Endothelial cell of umbilical vein (primary cell): ENCODE results near the gene LTF. TPM values are rescaled to one million over a fixed set of nuclear protein-coding genes. Genes with fewer than 3 reads are reported as not detected.

Experiments used
- BruUV-seq: library from RNA; stranded (reverse); fragments of 400-500 nt; replicated peaks from 2 replicates; lab custom pipeline; 2021; lab: Mats Ljungman, UMichigan
- CTCF ChIA-PET: fragments of 300-600, 350-600 bp; sonication (Branson Sonifier 250); formaldehyde crosslinking; loops from one replicate; lab custom pipeline; 2021; ENCODE audit warnings: antibody characterized with exemption, inconsistent platforms; lab: Charles Lee
- POLR2A ChIA-PET: fragments of 300-600, 350-600 bp; sonication (Branson Sonifier 250); formaldehyde crosslinking; loops from one replicate; lab custom pipeline; 2021; ENCODE audit warnings: antibody characterized with exemption, inconsistent platforms; lab: Charles Lee
- DNase-seq: peaks from one replicate; pipeline ENCODE4 v3.0.0-alpha.2; 2011; ENCODE audit warnings: low read depth, low spot score
- FAIRE-seq: peaks from 2 replicates; lab custom pipeline; 2011; peaks lifted over from hg19 to GRCh38; lab: Jason Lieb, UNC
- H2AFZ ChIP-seq: 2 replicates; pipeline ENCODE4 v1.6.0; 2012; ENCODE audit warnings: low read depth, low read length, control low read depth, inconsistent platforms
- H3K27ac ChIP-seq: 2 replicates; pipeline ENCODE4 v1.5.1; 2011; ENCODE audit warnings: low read depth, mild to moderate bottlenecking, control low read depth, low read length, moderate library complexity; ENCODE audit not compliant: insufficient read depth
- H3K27me3 ChIP-seq, 2 experiments: 2 replicates each; pipeline versions ENCODE4 v1.6.0 to v1.6.1; 2011; ENCODE audit warnings: low read length in 2 of 2, mixed read lengths in 1 of 2; ENCODE audit not compliant: control insufficient read depth in 2 of 2, insufficient read depth in 2 of 2
- H3K36me3 ChIP-seq, 2 experiments: 2 replicates in 1 of 2; 3 replicates in 1 of 2; pipeline ENCODE4 v1.5.1; 2011; ENCODE audit warnings: low read length in 2 of 2, mild to moderate bottlenecking in 1 of 2, moderate library complexity in 1 of 2; ENCODE audit not compliant: control insufficient read depth in 2 of 2, insufficient read depth in 2 of 2; ENCODE audit errors: extremely low read depth in 1 of 2
- H3K4me1 ChIP-seq: 3 replicates; pipeline ENCODE4 v1.5.1; 2011; ENCODE audit warnings: mild to moderate bottlenecking, low read length; ENCODE audit not compliant: control insufficient read depth, insufficient read depth; ENCODE audit errors: extremely low read depth
- H3K4me2 ChIP-seq: 2 replicates; pipeline ENCODE4 v1.6.1; 2011; ENCODE audit warnings: low read length, control low read depth, mixed read lengths; ENCODE audit not compliant: insufficient read depth
- H3K4me3 ChIP-seq, 3 experiments: fragments of 200-600 bp in 1 of 3; sonication (generic), shearing (Covaris generic) in 1 of 3; replicated peaks in 1 of 3; 2 replicates each; pipeline ENCODE4 v1.5.1; 2011 to 2016; ENCODE audit warnings: control low read depth in 3 of 3, low read length in 3 of 3, mild to moderate bottlenecking in 2 of 3, inconsistent platforms in 1 of 3, low read depth in 1 of 3, moderate library complexity in 1 of 3; ENCODE audit not compliant: insufficient read depth in 1 of 3
- H3K79me2 ChIP-seq: 2 replicates; pipeline ENCODE4 v1.6.0; 2012; ENCODE audit warnings: low read length, inconsistent platforms; ENCODE audit not compliant: control insufficient read depth, insufficient read depth
- H3K9ac ChIP-seq: replicated peaks from 2 replicates; pipeline ENCODE3; 2011; ENCODE audit warnings: low read length, control low read depth; ENCODE audit not compliant: insufficient read depth; ENCODE audit errors: extremely low read depth
- H3K9me1 ChIP-seq: replicated peaks from 3 replicates; pipeline ENCODE4 v1.6.0; 2011; ENCODE audit warnings: mild to moderate bottlenecking, low read length; ENCODE audit not compliant: control insufficient read depth, insufficient read depth; ENCODE audit errors: extremely low read depth
- H3K9me3 ChIP-seq: replicated peaks from 2 replicates; pipeline ENCODE4 v1.5.1; 2012; ENCODE audit warnings: low read length, inconsistent platforms; ENCODE audit not compliant: control insufficient read depth, insufficient read depth
- H4K20me1 ChIP-seq: replicated peaks from 2 replicates; pipeline ENCODE3; 2011; ENCODE audit warnings: mild to moderate bottlenecking, low read length; ENCODE audit not compliant: control insufficient read depth, insufficient read depth; ENCODE audit errors: extremely low read depth
- CTCF ChIP-seq, 2 donors: IDR thresholded peaks; 1 replicate in 1 of 2; 2 replicates in 1 of 2; pipeline ENCODE4 v1.5.1; 2011; ENCODE audit warnings: low read length in 2 of 2, mild to moderate bottlenecking in 2 of 2, moderate library complexity in 2 of 2, control low read depth in 1 of 2, inconsistent platforms in 1 of 2, low read depth in 1 of 2; ENCODE audit not compliant: insufficient read depth in 1 of 2; ENCODE audit errors: extremely low read depth in 1 of 2
- EZH2 ChIP-seq: IDR thresholded peaks from 2 replicates; pipeline ENCODE4 v1.6.1; 2012; ENCODE audit warnings: borderline replicate concordance, low read depth, mild to moderate bottlenecking, moderate library complexity, low read length, inconsistent platforms; ENCODE audit not compliant: severe bottlenecking
- FOS ChIP-seq: IDR thresholded peaks from 2 replicates; pipeline ENCODE4 v1.6.1; 2011; ENCODE audit warnings: mild to moderate bottlenecking, low read length, moderate library complexity, borderline replicate concordance; ENCODE audit not compliant: insufficient read depth
- MYC ChIP-seq: IDR thresholded peaks from one replicate; pipeline ENCODE4 v1.6.1; 2011; ENCODE audit warnings: mild to moderate bottlenecking, low read depth, low read length
- POLR2A ChIP-seq: IDR thresholded peaks from 2 replicates; pipeline ENCODE4 v1.6.1; 2012; ENCODE audit warnings: low read depth, mild to moderate bottlenecking, control low read depth, low read length
- POLR2AphosphoS5 ChIP-seq: IDR thresholded peaks from 2 replicates; pipeline ENCODE4 v1.6.1; 2012; ENCODE audit warnings: low read depth, mild to moderate bottlenecking, control low read depth, low read length, moderate library complexity; ENCODE audit not compliant: insufficient read depth
- dilution Hi-C: fragments of 300-500 bp; cut with MboI; formaldehyde crosslinking; loops from one replicate; pipeline ENCODE4 v1.15.0; 2019; ENCODE audit warnings: low sequenced_read_pairs; ENCODE audit not compliant: extremely low pct_ligation_motif_present
- intact Hi-C: fragments of 100-400 bp; cut with micrococcal nuclease; formaldehyde crosslinking; loops from one replicate; pipeline ENCODE4 v1.10.0; 2022
- polyA plus RNA-seq, 4 experiments: library from polyadenylated mRNA; depleted of rRNA in 3 of 4; stranded (reverse) in 3 of 4; unstranded in 1 of 4; fragments of >200 nt; gene quantifications; 2 replicates each; pipeline versions ENCODE4 v1.2.1 to v1.2.3, GENCODE V29; 2011 to 2012; ENCODE audit warnings: missing spikeins in 1 of 4
- total RNA-seq: library from RNA; stranded (reverse); gene quantifications from 2 replicates; pipeline ENCODE4 v1.2.3, GENCODE V29; 2021

Gene LTF
- total and polyA plus RNA-seq, 2 donors (not counting 3 experiments of a cell fraction or from before 2014, with no cell fraction given), result not detected

- no peak overlapping the region for H3K9ac ChIP-seq
- BruUV-seq, result no TSS peak
These were observed 46.7 kb downstream of the LTF start for GRCh38 chr3:46417841-46418611.

More at GRCh38 chr3:46417841-46418611, 46.7 kb downstream of the LTF start:
- H3K36me3 ChIP-seq, result no peaks in the 10 kb centered on the region
- no peak overlapping the region for H2AFZ ChIP-seq
- no peak overlapping the region for H3K27ac ChIP-seq
- H4K20me1 ChIP-seq, result no peaks in the 10 kb centered on the region
- no peaks in the 10 kb centered on the region for H3K79me2 ChIP-seq
- H3K4me3 ChIP-seq, result no peak overlapping the region
- no peaks in the 10 kb centered on the region for H3K9me3 ChIP-seq
- H3K27me3 ChIP-seq, result no peaks in the 10 kb centered on the region
- FAIRE-seq (no peak), DNase-seq (no peak)
- TF ChIP-seq POLR2AphosphoS5 (no peak), FOS (no peak), MYC (no peak), POLR2A (no peak), EZH2 (no peak), CTCF (IDR thresholded peaks at IDR 0.05; ENCODE audit: extremely low read depth in 1 of 2, insufficient read depth in 1 of 2, low read depth in 1 of 2, low read length in 2 of 2) (no peak)
- H3K4me2 ChIP-seq, result no peak overlapping the region
- ChIA-PET POLR2A (no interaction called here), CTCF (no interaction called here)
- intact Hi-C loops (no loop called here), dilution Hi-C loops (no loop called here)
- H3K9me1 ChIP-seq, result no peaks in the 10 kb centered on the region
- H3K4me1 ChIP-seq, result peaks cover 10% of the 10 kb centered on the region
